Type B pancreatic cell (in vitro differentiated cells): ENCODE results near the gene SMIM32. TPM values are rescaled to one million over a fixed set of nuclear protein-coding genes. Genes with fewer than 3 reads are reported as not detected.

Experiments used
- DNase-seq: peaks from one replicate; pipeline ENCODE4 v3.0.0; 2021; ENCODE audit warnings: mixed read lengths; ENCODE audit not compliant: unreplicated experiment; ENCODE audit errors: extremely low spot score
- H3K27ac Mint-ChIP-seq: 2 replicates; pipeline ENCODE4 v1.8.0; 2021; ENCODE audit warnings: mild to moderate bottlenecking, mixed read lengths
- H3K27me3 Mint-ChIP-seq: 2 replicates; pipeline ENCODE4 v1.8.0; 2021; ENCODE audit warnings: mixed read lengths
- H3K36me3 Mint-ChIP-seq: 2 replicates; pipeline ENCODE4 v1.8.0; 2021; ENCODE audit warnings: mixed read lengths
- H3K4me1 Mint-ChIP-seq: one replicate; pipeline ENCODE4 v1.8.0; 2021; ENCODE audit warnings: mixed read lengths; ENCODE audit not compliant: unreplicated experiment
- H3K4me3 Mint-ChIP-seq: 2 replicates; pipeline ENCODE4 v1.8.0; 2021; ENCODE audit warnings: mild to moderate bottlenecking, mixed read lengths
- H3K9me3 Mint-ChIP-seq: 2 replicates; pipeline ENCODE4 v1.8.0; 2021; ENCODE audit warnings: mixed read lengths
- long read RNA-seq: library from polyadenylated mRNA; unstranded; transcript quantifications from one replicate; pipeline ENCODE4 v2.0.0, GENCODE V29; 2020
- total RNA-seq: library from RNA; stranded (reverse); gene quantifications from 2 replicates; pipeline ENCODE4 v1.2.1, GENCODE V29; 2021; ENCODE audit warnings: low replicate concordance
- TF ChIP-seq, protein P1 (sequence below): fragments of 200-600 bp; sonication (generic); conservative IDR thresholded peaks from 2 replicates; pipeline ENCODE4 v1.5.0; 2021; ENCODE audit warnings: antibody characterized with exemption, mild to moderate bottlenecking

The SMIM32 gene
- 12.8 and 17.0 TPM in 2 replicates for total RNA-seq
- long read RNA-seq, partial matches to known transcripts = 0 of 2 reads
- long read RNA-seq, other reads (novel, unspliced or antisense) = 0 of 2 reads

GRCh38 chr5:136192526-136193321 is at the start of gene SMIM32:
Gene SMIM32 (minus strand): TSS chr5:136193162. CDS start chr5:136192524, 638 bp downstream.
- no peak for DNase-seq
- H3K27ac Mint-ChIP-seq = no peak within 1 kb of the TSS
- peaks cover 23% of the 10 kb centered on the region for H3K4me1 Mint-ChIP-seq

GRCh38 chr5:136242611-136243010 is 49.6 kb upstream of the SMIM32 start:
- Mint-ChIP-seq H3K4me3 (no peak overlapping the region), H3K36me3 (no peaks in the 10 kb centered on the region), H3K4me1 (no peaks in the 10 kb centered on the region), H3K27me3 (peaks cover 36% of the 10 kb centered on the region), H3K27ac (no peak overlapping the region), H3K9me3 (no peaks in the 10 kb centered on the region)
- DNase-seq = no peak
- TF ChIP-seq, protein P1, sequence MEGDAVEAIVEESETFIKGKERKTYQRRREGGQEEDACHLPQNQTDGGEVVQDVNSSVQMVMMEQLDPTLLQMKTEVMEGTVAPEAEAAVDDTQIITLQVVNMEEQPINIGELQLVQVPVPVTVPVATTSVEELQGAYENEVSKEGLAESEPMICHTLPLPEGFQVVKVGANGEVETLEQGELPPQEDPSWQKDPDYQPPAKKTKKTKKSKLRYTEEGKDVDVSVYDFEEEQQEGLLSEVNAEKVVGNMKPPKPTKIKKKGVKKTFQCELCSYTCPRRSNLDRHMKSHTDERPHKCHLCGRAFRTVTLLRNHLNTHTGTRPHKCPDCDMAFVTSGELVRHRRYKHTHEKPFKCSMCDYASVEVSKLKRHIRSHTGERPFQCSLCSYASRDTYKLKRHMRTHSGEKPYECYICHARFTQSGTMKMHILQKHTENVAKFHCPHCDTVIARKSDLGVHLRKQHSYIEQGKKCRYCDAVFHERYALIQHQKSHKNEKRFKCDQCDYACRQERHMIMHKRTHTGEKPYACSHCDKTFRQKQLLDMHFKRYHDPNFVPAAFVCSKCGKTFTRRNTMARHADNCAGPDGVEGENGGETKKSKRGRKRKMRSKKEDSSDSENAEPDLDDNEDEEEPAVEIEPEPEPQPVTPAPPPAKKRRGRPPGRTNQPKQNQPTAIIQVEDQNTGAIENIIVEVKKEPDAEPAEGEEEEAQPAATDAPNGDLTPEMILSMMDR = no peak

More at GRCh38 chr5:136192526-136193321, at the start of gene SMIM32:
- Mint-ChIP-seq H3K36me3 (peaks cover 15% of the 10 kb centered on the region), H3K9me3 (no peaks in the 10 kb centered on the region), H3K4me3 (peak within 1 kb of the TSS; percentile 88), H3K27me3 (peaks cover 70% of the 10 kb centered on the region)
- TF ChIP-seq, protein P1 = peak; percentile 43

DNA sequence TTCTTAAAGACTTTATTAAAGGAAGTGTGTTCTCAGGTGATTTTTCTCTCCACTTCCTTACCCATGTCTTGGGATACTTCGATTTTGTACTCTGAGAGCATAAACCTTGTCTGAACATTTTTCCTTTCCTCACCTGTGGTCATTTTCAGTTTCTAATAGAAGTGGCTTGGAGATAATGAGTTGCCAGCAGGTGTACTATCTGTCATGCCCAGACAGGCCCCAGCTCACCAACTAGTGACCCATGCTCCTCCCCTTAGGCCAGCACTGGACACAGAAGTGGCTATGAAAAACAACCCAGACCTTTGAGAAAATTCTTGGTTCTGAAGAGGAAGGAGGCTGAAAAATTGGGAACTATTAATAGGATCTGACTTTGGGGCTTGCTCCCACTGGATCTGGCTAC is 49.2 kb upstream of the SMIM32 start:
- no peaks in the 10 kb centered on the region for H3K9me3 Mint-ChIP-seq
- H3K27ac Mint-ChIP-seq = no peak overlapping the region
- H3K36me3 Mint-ChIP-seq = no peaks in the 10 kb centered on the region
- H3K27me3 Mint-ChIP-seq = peaks cover 32% of the 10 kb centered on the region
- TF ChIP-seq, protein P1 = no peak
- no peak overlapping the region for H3K4me3 Mint-ChIP-seq
- no peaks in the 10 kb centered on the region for H3K4me1 Mint-ChIP-seq
- DNase-seq = no peak

- no peaks in the 10 kb centered on the region for H3K36me3 Mint-ChIP-seq
- H3K27ac Mint-ChIP-seq = no peak overlapping the region
- peaks cover 5% of the 10 kb centered on the region for H3K4me1 Mint-ChIP-seq
- H3K9me3 Mint-ChIP-seq = no peaks in the 10 kb centered on the region
- no peak for DNase-seq
- TF ChIP-seq, protein P1 = no peak
- peaks cover 27% of the 10 kb centered on the region for H3K27me3 Mint-ChIP-seq
- H3K4me3 Mint-ChIP-seq = no peak overlapping the region
These were observed 47.9 kb upstream of the SMIM32 start for GRCh38 chr5:136240894-136241293.

- Mint-ChIP-seq H3K4me1 (peaks cover 5% of the 10 kb centered on the region), H3K4me3 (no peak overlapping the region), H3K9me3 (no peaks in the 10 kb centered on the region), H3K27ac (no peak overlapping the region), H3K36me3 (no peaks in the 10 kb centered on the region), H3K27me3 (peaks cover 13% of the 10 kb centered on the region)
- no peak for DNase-seq
- TF ChIP-seq, protein P1 = no peak
These were observed 43.6 kb upstream of the SMIM32 start for GRCh38 chr5:136236479-136237083.
